ENCODE measurements around the gene GPR107. TPM values are rescaled to one million over a fixed set of nuclear protein-coding genes. Genes with fewer than 3 reads are reported as not detected.

Gene GPR107
- total and polyA plus RNA-seq, 2 experiments from 2014 or later, result 6.2 to 30.7 TPM

GRCh38 chr9:130117376-130117775 lies 63.7 kb downstream of the GPR107 start:
- H3K4me3 Mint-ChIP-seq, result no peak overlapping the region
- peaks cover 3% of the 10 kb centered on the region; the same call in 1 of the 2 replicates for H4K20me1 ChIP-seq (replicated peaks; ENCODE audit: insufficient read depth)
- ATAC-seq (no peak), DNase-seq (ENCODE audit: low spot score) (no peak)
- no peak overlapping the region for H2AFZ ChIP-seq
- H3K27me3 Mint-ChIP-seq (ENCODE audit: insufficient read depth, low read depth, poor library complexity), result peaks cover 6% of the 10 kb centered on the region
- H3K36me3 ChIP-seq (ENCODE audit: insufficient read depth), result peaks cover 13% of the 10 kb centered on the region; the same call in 1 of the 2 replicates
- no peaks in the 10 kb centered on the region for H3K27me3 ChIP-seq (ENCODE audit: insufficient read depth)
- peak overlapping the region; percentile 93 for H3K27ac Mint-ChIP-seq
- H3K36me3 Mint-ChIP-seq (ENCODE audit: low read depth), result peaks cover 5% of the 10 kb centered on the region; the same call in 2 of the 3 replicates
- H3K4me1 Mint-ChIP-seq, result peaks cover 33% of the 10 kb centered on the region
- no peak overlapping the region for H3K4me3 ChIP-seq
- H3K9me3 Mint-ChIP-seq, result no peaks in the 10 kb centered on the region
- no peaks in the 10 kb centered on the region for H3F3A ChIP-seq (replicated peaks; ENCODE audit: low read depth)
- H3K4me1 ChIP-seq (ENCODE audit: insufficient read depth), result peaks cover 5% of the 10 kb centered on the region
- H3K9me2 ChIP-seq (ENCODE audit: insufficient read depth), result no peaks in the 10 kb centered on the region
- TF ChIP-seq EZH2 (IDR thresholded peaks at IDR 0.05; ENCODE audit: low read depth, unreplicated experiment), result no peak
- H3K79me2 ChIP-seq (replicated peaks; ENCODE audit: insufficient read depth), result no peaks in the 10 kb centered on the region
- no peak overlapping the region for H3K4me2 ChIP-seq
- H3K27ac ChIP-seq (ENCODE audit: low read depth), result peak overlapping the region; percentile 85

- H3K4me1 Mint-ChIP-seq, result peaks cover 33% of the 10 kb centered on the region
Observed at GRCh38 chr9:130117816-130118632, 64.3 kb downstream of the GPR107 start.

More at GRCh38 chr9:130117816-130118632, 64.3 kb downstream of the GPR107 start:
- peak overlapping the region; percentile 93 for H3K27ac Mint-ChIP-seq
- peaks cover 3% of the 10 kb centered on the region; the same call in 1 of the 2 replicates for H4K20me1 ChIP-seq (replicated peaks; ENCODE audit: insufficient read depth)
- peaks cover 5% of the 10 kb centered on the region for H3K4me1 ChIP-seq (ENCODE audit: insufficient read depth)
- ATAC-seq (no peak; the same call in 2 of the 3 replicates), DNase-seq (ENCODE audit: low spot score) (no peak)
- H3K4me3 ChIP-seq, result no peak overlapping the region
- H3K4me2 ChIP-seq, result no peak overlapping the region
- H3K27me3 ChIP-seq (ENCODE audit: insufficient read depth), result no peaks in the 10 kb centered on the region
- TF ChIP-seq ZNF114 (CRISPR knock-in tag; IDR thresholded peaks at IDR 0.05) (no peak), NANOG (IDR thresholded peaks at IDR 0.05; ENCODE audit: borderline replicate concordance) (no peak), EZH2phosphoT487 (IDR thresholded peaks at IDR 0.05; ENCODE audit: unreplicated experiment) (no peak), ZNF331 (CRISPR knock-in tag; IDR thresholded peaks at IDR 0.05; ENCODE audit: low read depth) (no peak), CTCF (conservative IDR thresholded peaks at IDR 0.05; ENCODE audit: low read depth in 2 of 2) (peak in 1 of 2 experiments; percentile 44; a peak in 2 of 4 replicates)
- peaks cover 13% of the 10 kb centered on the region; the same call in 1 of the 2 replicates for H3K36me3 ChIP-seq (ENCODE audit: insufficient read depth)
- H3K27me3 Mint-ChIP-seq (ENCODE audit: insufficient read depth, low read depth, poor library complexity), result peaks cover 6% of the 10 kb centered on the region
- H3K27ac ChIP-seq (ENCODE audit: low read depth), result peak overlapping the region; percentile 85
- H3F3A ChIP-seq (replicated peaks; ENCODE audit: low read depth), result no peaks in the 10 kb centered on the region
- no peaks in the 10 kb centered on the region for H3K9me2 ChIP-seq (ENCODE audit: insufficient read depth)
- H3K4me3 Mint-ChIP-seq, result no peak overlapping the region
- H3K36me3 Mint-ChIP-seq (ENCODE audit: low read depth), result peaks cover 5% of the 10 kb centered on the region; the same call in 2 of the 3 replicates
- no peak overlapping the region for H2AFZ ChIP-seq
- H3K79me2 ChIP-seq (replicated peaks; ENCODE audit: insufficient read depth), result no peaks in the 10 kb centered on the region
- H3K9me3 Mint-ChIP-seq, result no peaks in the 10 kb centered on the region

Measured in GM23338 (cell line).